Fibroblast of mammary gland (primary cell): Measurements from ENCODE around the gene NQO2.

ENCODE experiments used
- DNase-seq: peaks from one replicate; pipeline ENCODE4 v3.0.0-alpha.2; 2010; ENCODE audit warnings: low read depth
- H3K4me3 ChIP-seq: 2 replicates; pipeline ENCODE4 v1.5.1; 2011; ENCODE audit warnings: low read depth, mild to moderate bottlenecking, low read length, moderate library complexity; ENCODE audit not compliant: control insufficient read depth
- TF ChIP-seq, protein P1 (sequence below): conservative IDR thresholded peaks from 2 replicates; pipeline ENCODE4 v1.5.1; 2011; ENCODE audit warnings: low read depth, low read length, inconsistent platforms; ENCODE audit not compliant: control insufficient read depth, insufficient read depth

Gene NQO2

DNA sequence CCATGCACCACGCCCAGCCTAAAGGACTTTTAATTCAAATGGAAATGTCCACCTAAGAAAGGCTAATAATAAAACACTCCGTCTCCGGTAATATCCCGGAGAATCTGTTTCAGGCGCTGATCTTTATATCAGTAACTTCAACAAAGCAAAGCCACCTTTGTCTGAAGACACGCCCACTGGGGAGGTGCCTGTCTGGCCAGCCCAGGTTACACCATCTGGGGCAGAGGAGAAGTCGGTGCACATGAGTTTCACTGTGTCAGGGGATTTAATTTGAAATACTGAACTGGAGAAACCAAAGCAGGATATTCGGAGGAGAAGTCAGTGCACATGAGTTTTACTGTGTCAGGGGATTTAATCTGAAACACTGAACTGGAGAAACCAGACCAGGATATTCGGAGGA, 37.7 kb upstream of the NQO2 start:
- no peak for DNase-seq
- TF ChIP-seq, protein P1, sequence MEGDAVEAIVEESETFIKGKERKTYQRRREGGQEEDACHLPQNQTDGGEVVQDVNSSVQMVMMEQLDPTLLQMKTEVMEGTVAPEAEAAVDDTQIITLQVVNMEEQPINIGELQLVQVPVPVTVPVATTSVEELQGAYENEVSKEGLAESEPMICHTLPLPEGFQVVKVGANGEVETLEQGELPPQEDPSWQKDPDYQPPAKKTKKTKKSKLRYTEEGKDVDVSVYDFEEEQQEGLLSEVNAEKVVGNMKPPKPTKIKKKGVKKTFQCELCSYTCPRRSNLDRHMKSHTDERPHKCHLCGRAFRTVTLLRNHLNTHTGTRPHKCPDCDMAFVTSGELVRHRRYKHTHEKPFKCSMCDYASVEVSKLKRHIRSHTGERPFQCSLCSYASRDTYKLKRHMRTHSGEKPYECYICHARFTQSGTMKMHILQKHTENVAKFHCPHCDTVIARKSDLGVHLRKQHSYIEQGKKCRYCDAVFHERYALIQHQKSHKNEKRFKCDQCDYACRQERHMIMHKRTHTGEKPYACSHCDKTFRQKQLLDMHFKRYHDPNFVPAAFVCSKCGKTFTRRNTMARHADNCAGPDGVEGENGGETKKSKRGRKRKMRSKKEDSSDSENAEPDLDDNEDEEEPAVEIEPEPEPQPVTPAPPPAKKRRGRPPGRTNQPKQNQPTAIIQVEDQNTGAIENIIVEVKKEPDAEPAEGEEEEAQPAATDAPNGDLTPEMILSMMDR: no peak
- no peak overlapping the region for H3K4me3 ChIP-seq

DNA sequence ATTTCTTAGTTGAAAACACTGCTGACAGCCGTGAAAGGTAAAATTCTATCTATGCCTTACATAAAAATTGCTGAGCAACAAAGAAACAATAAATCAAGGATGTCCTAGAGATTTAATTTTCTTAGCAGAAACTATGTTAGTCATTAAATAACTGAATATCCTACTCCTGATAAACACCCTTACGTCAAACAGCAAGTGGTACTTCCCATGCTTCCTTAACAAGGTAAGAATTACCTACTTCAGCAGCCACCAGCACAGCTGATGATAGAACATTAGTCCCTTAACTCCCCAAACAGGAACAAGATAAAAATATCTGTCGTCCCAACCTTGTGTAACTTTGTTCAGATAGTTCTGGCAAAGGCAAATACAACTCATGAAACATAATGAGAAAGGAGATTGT, 37.1 kb upstream of the NQO2 start:
- TF ChIP-seq, protein P1: no peak
- H3K4me3 ChIP-seq: no peak overlapping the region
- DNase-seq: no peak

DNA sequence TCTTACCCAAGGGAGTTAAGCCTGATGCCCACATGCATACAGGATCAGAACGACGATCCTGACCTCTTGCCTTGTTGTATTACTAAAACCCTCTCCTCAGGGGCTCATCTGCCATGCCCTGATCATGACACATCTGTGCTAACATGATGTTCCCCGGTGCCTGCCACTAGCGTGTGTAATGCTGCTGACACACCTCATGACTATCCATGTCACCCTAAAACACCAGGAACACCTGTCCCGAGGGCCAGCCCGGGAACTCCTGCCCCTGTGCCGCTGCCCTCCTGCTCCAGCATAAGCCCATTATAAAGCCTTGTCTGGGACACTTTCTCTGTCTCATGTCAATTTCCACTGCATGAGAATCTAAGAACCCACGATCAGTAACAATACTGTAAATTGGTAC, 35.9 kb upstream of the NQO2 start:
- TF ChIP-seq, protein P1: no peak
- DNase-seq: no peak
- H3K4me3 ChIP-seq: no peak overlapping the region

DNA sequence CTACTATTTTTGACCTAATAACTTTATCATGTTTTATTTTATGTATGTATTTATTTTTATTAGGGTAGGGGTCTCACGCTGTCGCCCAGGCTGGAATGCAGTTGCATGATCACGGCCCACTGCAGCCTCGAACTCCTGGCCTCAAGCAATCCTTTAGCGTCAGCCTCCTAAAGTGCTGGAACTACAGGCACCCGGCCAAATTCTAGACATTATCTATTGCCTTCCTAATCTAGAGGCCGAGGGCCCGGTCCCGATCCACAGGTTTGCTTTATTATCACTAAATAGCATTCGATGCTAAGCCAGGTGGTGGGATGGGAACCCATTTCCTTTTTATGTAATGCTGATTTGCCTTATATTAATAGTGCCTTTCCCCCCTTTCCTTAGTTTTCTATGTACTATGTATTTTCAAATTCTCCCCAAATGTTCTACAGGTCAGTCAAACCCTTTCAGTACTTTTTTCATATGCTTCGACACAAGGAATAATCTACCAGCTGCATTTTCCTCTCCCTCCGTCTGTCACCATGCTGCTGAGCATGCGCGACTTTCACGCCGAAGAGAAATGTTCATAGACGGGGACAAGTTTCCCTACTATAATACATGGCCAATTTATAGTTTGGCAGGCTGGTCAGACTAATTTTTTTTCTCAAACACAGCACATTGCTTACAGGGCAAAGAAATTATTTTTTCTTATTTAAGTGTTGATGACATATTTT, 34.7 kb upstream of the NQO2 start:
- no peak overlapping the region for H3K4me3 ChIP-seq
- no peak for DNase-seq
- TF ChIP-seq, protein P1: no peak

DNA sequence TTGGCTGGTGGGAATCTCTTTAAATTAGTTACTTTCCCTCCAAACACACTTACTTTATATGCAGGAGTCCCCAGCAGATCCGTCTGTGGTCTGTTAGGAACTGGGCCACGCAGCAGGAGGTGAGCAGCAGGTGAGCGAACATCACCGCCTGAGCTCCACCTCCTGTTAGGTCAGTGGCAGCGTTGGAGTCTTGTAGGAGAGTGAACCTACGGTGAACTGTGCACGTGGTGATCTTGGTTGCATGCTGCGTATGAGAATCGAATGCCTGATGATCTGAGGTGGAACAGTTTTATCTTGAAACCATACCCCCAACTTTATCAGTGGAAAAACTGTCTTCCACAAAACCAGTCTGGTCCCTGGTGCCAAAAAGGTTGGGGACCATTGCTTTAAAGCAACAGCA, 33.3 kb upstream of the NQO2 start:
- H3K4me3 ChIP-seq: no peak overlapping the region
- no peak for DNase-seq
- TF ChIP-seq, protein P1: no peak

DNA sequence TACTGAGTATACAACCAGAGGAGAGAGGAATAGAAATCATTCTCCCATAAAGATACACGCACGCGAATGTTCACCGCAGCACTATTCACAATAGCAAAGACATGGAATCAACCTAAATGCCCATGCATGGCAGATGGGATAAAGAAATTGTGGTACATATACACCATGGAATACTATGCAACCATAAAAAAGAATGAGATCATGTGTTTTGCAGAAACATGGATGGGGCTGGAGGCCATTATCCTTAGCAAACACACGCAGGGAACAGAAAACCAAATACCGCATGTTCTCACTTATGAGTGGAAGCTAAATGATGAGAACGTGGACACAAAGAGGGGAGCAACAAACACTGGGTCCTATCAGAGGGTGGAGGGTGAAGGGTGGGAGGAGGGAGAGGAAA, 31.8 kb upstream of the NQO2 start:
- TF ChIP-seq, protein P1: no peak
- no peak overlapping the region for H3K4me3 ChIP-seq
- no peak for DNase-seq
